ENCODE measurements around the gene PSMF1. TPM values are rescaled to one million over a fixed set of nuclear protein-coding genes. Genes with fewer than 3 reads are reported as not detected.
A peak's percentile ranks its signal among the peaks of the same experiment; 100 is the strongest.

Gene PSMF1
- total RNA-seq, 1 experiment from 2014 or later: 153 TPM

GRCh38 chr20:1119128-1119505 lies 715 bp downstream of the PSMF1 start:
- intact Hi-C loops (cut with micrococcal nuclease): loop anchor here (2.0 to 10.0 kb wide), 2 partner anchors 96 to 348 kb away; partner anchors contain the start of gene NSFL1C
- no peaks in the 10 kb centered on the region for H3K9me3 ChIP-seq (ENCODE audit: control insufficient read depth in 1 of 2, insufficient read depth in 1 of 2, low read depth in 1 of 2, low read length in 2 of 2)
- peak overlapping the region; percentile 100 for H3K4me2 ChIP-seq (ENCODE audit: low read length)
- no peaks in the 10 kb centered on the region for H3K9me2 ChIP-seq (ENCODE audit: insufficient read depth)
- ATAC-seq (no peak; the same call in 1 of the 2 replicates), DNase-seq (ENCODE audit: low read depth, low spot score) (no peak)
- peaks cover 58% of the 10 kb centered on the region for H3K79me2 ChIP-seq (ENCODE audit: insufficient read depth, low read length)
- RAD21 ChIA-PET (ENCODE audit: low non-redundant PET in 1 of 2, low total read pairs in 2 of 2, uncharacterized antibody in 2 of 2, unreplicated experiment in 2 of 2): no interaction called here
- H3K27me3 ChIP-seq (ENCODE audit: insufficient read depth, low read length): no peaks in the 10 kb centered on the region
- H3K4me1 ChIP-seq (ENCODE audit: control insufficient read depth in 1 of 2, insufficient read depth in 2 of 2, low read length in 2 of 2): peaks cover 14 to 19% of the 10 kb centered on the region in 2 experiments
- H3K9ac ChIP-seq (ENCODE audit: low read length): peak overlapping the region; percentile 96
- no TSS peak for BruUV-seq (replicated peaks)
- no peaks in the 10 kb centered on the region; the same call in 1 of the 2 replicates for H4K20me1 ChIP-seq (ENCODE audit: insufficient read depth)
- peaks cover 0 to 13% of the 10 kb centered on the region in 2 experiments; a peak in 2 of 4 replicates for H3K36me3 ChIP-seq (ENCODE audit: control insufficient read depth in 1 of 2, insufficient read depth in 2 of 2, low read length in 2 of 2)
- H2AFZ ChIP-seq (ENCODE audit: low read depth, low read length, poor library complexity, severe bottlenecking): no peak overlapping the region
- POLR2A ChIA-PET: no interaction called here
- TF ChIP-seq POLR2A (IDR thresholded peaks at IDR 0.05; ENCODE audit: borderline replicate concordance, extremely low read depth, insufficient read depth, insufficient read length) (no peak), SIN3A (IDR thresholded peaks at IDR 0.05; ENCODE audit: low read depth) (no peak), ATF3 (IDR thresholded peaks at IDR 0.05) (no peak), CTCF (IDR thresholded peaks at IDR 0.05 in 2 of 3, conservative IDR thresholded peaks at IDR 0.05 in 1 of 3; ENCODE audit: borderline replicate concordance in 1 of 3, insufficient read depth in 1 of 3, low read depth in 2 of 3, low read length in 2 of 3) (no peak), MAX (IDR thresholded peaks at IDR 0.05) (no peak), JUND (IDR thresholded peaks at IDR 0.05) (no peak), ELF1 (IDR thresholded peaks at IDR 0.05; ENCODE audit: borderline replicate concordance, low read depth) (no peak), YY1 (IDR thresholded peaks at IDR 0.05; ENCODE audit: extremely low read depth, insufficient replicate concordance, low read depth, low read length) (no peak), ZBTB33 (IDR thresholded peaks at IDR 0.05; ENCODE audit: extremely low read depth, insufficient replicate concordance, low read length) (no peak), REST (IDR thresholded peaks at IDR 0.05; ENCODE audit: low read depth) (no peak), SP1 (IDR thresholded peaks at IDR 0.05; ENCODE audit: low read depth) (no peak), FOSL1 (IDR thresholded peaks at IDR 0.05; ENCODE audit: low read depth) (no peak), CEBPB (IDR thresholded peaks at IDR 0.05; ENCODE audit: low read depth) (no peak), EZH2phosphoT487 (IDR thresholded peaks at IDR 0.05; ENCODE audit: borderline replicate concordance) (no peak), EGR1 (IDR thresholded peaks at IDR 0.05; ENCODE audit: low read depth) (no peak)
- H3K27ac ChIP-seq (ENCODE audit: low read depth, low read length): peak overlapping the region; percentile 69
- CTCF ChIA-PET: no interaction called here
- H3K4me3 ChIP-seq (replicated peaks in 1 of 2; ENCODE audit: low read depth in 1 of 2, low read length in 2 of 2): peak overlapping the region; percentile 97 to 98
